GM19328 (cell line): ENCODE results near the gene DEDD2.

Source experiments
- ATAC-seq: cut with Tn5 transposase; IDR thresholded peaks from one replicate; pipeline ENCODE4 v1.9.1; 2021; ENCODE audit warnings: mild to moderate bottlenecking, moderate library complexity; ENCODE audit not compliant: unreplicated experiment

The DEDD2 gene

DNA sequence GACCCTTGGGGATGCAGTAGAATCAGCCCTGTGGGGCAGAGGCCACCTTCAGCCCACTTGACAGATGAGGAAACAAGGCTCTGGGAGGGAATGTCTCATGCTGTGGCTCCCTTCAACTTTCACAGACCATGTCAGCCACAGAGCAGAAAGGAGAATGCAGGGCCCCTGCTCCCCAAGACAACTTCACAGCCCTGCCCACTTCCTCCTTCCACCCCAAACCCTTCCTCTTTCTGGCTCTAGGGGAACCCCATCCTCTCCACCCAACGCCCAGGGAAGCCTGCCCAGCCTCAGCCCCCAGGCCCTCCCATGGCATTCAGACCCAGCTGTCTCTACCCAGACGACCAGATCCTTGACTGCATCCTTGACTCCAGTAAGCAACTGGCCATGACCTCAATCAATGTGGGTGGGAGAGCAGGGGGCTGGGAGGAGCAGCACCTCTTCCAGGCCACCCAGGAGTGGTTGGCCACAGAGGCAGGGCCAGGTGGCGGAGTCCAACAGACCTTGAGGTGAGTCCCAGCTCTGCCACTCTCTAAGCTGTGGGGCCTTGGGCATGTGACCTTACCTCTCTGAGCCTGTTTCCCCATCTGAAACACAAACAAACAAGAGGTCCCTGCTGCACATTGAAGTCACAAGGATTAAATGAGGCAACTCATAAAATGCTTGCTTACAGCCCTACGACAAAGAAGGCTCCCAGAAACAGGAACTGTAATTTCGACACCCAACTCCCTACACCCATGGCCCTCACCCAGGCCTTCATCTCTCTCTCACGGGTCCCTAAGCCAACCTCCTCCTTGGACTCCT is 15.8 kb downstream of the DEDD2 start:
- no peak for ATAC-seq

DNA sequence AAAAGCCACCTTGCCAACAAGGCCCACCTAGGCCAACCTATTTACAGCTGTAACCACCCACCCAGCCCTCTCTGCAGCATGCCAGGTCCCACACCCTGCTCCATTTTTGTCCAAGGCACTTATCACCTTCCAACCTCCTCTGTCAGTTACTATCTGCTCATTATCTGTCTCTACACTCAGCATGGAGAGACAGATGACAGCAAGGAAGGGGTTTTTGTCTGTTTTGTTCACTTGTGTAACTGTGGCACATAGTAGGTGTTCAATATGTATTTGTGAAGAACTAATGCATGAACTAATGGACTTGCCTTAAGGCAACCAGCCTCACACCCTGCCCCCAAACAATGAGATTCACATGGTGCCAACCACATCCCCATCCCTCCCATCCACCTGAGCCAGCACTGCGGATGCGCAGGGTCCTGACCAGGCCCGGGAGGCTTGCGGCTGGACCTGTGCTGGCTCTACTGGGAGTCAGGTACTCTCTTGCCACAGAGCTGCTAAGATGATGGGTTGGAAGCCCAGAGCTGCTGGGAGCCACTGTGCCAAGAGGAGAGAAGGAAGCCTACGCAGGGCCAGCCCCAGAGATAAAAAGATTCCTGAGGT is 17.3 kb downstream of the DEDD2 start:
- no peak for ATAC-seq

DNA sequence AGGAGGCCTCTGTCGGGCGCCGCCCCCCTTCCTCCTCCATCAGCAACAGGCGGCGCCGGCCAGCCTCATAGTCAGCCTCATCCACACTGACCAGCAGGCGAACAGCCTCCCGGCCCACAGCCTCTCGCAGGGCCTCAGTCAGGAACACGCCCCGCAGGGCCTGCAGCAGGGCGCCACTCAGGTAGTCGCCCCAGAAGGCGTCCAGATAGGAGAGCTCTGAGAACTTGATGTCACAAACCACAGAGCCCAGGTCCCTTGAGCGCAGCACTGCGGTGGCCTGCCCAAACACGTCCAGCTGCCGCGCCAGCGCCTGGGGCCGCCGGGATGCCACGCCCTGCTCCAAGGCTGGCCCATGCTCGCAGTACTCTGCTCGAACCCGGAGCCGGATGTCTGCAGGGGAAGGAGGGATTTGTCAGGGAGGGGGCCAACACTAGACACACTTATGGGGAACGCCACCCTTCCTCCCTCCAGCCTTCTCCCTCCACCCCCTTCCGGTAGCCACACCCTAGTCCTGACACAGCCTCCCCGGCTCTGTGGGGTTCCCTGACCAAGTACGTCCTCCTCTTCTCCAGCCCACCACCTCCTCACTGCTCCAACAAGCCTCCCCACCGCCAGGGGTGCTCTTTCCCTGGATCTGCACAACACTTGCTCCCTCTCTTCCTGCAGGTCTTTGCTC is 17.9 kb downstream of the DEDD2 start:
- ATAC-seq = peak; percentile 39

DNA sequence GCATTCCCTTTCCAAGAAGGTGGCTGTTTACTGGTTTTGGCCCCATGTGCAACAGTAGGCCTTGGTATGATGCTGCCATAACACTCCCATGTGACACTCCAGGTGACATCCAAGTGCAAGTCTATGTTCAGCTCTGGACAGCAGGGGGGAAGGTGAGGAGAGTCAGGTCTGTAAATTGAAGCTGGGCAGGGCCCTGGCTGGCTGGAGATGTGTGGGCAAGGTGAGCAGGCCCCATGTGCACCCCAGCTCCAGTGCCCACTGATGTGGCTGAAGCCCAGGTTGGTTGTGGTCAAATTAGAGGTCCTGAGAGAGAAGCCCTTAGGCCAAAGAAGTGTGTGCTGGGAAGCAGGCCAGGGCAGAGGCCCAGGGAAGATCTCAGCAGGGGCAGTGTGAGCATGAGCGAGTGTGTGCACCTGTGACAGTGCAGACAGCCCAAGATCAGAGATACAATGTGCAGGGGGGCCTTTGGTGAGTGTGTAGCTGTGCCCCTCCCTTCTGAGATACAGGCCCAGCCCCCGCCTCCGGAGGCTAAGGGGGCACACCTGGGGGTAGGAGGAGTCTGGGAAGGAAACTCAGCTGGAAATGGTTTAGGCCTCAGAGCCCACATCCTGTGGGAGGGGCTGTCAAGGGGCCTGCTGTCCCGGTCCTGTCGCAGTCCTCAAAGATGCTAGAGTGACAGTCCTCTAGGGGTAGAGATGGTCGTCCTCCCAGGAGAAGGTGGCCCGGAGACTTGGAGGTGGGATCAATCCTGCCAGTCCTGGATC is 18.6 kb downstream of the DEDD2 start:
- ATAC-seq = peak; percentile 44

DNA sequence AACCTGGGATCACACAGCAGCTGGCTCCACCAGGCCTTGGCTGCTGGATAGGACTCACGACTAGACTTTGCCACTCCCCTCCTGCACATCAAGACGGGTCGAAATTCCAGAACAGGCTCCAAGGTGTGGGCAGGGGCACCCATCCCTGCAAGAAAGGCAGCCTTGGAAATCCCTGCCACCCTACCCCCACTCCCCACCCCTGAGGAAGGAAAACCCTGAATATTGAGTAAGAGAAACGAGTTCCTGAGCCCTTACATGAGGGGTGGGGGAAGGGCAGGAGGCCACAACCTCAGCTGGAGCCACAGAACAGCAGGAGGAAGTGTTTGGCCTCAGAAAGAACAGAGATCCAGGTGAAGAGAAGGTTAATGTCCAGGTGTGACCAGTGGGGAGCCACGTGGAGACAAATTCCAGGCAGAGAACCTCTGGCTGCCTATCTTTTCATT is 20.1 kb downstream of the DEDD2 start:
- no peak for ATAC-seq

DNA sequence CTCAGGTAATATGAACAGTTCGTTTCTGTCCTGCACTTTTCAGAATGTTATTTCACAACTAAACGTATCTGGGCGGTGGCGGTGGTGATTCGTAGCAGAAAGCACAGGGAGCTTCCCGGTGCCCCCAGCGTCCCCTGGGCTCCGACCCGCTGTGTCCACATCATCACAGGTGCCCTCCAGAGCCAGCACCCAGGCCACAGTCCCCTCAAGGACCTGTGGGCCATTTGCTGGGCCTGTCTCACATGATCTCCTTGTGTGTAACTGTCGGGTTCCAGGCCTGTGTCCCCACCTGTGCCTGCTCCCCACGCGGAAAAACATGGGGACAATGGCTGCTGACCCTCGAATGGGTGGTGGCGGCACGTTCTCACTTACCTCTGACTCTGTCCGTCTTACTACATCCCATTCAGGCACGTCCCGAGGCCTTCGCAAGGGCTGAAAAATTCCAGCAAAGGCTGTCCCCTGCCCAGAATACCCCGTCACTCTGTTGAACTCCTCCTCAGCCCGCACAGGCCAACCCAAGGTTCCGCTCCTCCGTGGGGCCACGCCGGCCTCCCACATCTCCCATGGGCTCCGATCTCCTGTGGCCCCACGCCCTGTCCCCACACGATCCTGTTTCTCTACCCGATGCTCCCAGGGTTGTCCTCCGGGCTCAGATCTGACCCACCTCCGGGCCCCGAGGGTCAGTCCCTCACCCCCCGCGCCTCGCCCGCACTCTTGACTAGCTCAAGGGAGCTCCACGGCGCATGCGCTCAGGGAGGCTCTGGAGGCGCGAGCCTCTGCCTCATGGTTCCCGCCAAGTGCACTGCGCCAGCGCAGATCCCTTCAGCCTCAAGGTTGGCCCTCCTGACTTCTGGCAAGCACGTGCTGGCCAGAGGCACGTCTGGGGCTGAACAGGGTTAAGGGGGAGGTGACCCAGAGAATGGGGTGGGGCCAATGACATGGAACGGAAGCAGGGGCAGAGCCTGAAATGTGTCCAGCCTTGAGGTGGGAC is 21.2 kb downstream of the DEDD2 start:
- ATAC-seq = no peak

DNA sequence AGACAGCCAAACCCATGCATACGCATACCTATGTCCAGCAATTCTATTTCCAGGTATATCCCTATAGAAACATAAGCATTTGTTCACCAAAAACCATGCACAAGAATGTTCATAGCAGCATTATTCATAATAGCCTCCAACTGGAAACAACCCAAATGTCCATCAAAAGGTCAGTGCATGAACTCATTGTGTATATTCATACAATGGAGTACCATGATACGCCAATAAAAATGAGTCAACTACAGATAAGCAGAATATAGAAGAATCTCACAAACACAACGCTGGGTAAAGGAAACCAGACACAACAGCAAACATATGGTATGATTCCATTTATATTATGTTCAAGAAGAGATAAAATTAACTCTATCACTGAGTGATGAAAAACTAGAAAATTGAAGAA is 23.8 kb downstream of the DEDD2 start:
- no peak for ATAC-seq

DNA sequence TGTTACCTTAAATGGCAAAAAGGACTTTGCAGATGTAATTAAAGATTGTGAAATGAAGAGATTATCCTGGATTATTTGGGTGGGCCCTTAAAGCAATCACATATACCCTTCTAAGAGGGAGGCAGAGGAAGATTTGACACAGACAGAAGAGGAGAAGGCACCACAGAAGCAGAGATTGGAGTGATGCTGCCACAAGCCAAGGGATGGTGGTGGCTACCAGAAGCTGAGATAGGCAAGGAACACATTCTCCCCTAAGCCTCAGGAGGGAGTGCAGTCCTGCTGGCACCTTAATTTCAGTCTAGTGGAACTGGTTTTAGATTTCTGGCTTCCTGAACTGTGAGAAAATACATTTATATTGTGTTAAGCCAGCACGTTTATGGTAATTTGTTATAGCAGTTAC is 24.2 kb downstream of the DEDD2 start:
- no peak for ATAC-seq

DNA sequence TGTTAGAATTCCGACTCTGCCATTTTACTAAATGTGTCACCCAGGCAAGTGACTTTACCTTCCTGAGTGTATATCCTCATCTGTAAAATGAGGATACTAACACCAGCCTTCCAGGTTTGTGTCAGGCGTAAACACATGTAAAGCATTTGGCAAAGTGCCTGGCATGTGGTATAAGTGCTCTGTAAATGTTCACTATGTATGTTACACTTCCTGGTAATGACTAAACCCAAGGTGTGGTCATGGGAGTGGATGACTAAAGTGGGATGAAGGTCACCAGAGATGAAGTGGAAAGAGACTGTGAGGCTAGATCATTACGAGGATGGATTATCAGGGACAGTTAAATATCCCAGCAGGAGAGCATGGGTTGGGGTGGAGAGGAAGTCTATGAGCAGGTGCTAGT is 25.6 kb downstream of the DEDD2 start:
- no peak for ATAC-seq

DNA sequence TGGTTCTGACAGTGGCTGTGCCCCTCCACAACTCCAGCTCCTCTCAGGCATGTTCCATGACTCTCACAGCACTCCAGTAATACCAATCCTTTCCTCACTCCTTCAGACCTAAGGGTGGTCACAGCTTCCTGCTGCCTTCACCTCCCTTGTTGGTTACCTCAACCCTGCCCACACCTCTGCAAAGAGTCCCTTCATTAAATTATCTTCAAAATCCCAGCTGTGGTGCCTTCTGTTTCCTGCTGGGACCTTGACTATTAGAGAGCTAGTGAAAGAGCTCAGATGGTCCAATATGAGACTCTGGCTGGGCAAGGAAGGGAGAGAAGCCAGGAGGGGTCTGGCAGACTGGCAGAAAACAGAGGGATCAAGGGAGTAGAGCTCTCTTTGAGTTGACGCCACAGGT is 26.1 kb downstream of the DEDD2 start:
- no peak for ATAC-seq

DNA sequence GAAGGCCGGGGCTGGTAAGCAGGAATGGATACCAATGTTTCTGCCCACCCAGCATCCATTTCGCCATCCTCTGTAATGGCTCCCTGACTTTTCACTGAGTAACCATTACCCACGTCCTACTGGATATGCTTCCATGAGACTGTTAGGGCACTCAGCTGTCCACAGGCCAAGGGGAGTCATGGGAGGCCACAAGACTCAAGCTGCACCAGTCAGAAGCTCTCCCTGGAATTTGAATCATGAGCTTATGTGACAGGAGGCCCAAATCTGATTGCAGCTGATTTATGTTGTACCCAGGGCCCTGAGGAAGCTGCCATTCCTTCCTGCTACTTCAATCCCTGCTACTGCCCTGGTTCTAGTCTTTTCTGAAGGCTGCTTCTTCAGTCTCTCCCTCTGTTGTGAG is 28.3 kb downstream of the DEDD2 start:
- no peak for ATAC-seq

DNA sequence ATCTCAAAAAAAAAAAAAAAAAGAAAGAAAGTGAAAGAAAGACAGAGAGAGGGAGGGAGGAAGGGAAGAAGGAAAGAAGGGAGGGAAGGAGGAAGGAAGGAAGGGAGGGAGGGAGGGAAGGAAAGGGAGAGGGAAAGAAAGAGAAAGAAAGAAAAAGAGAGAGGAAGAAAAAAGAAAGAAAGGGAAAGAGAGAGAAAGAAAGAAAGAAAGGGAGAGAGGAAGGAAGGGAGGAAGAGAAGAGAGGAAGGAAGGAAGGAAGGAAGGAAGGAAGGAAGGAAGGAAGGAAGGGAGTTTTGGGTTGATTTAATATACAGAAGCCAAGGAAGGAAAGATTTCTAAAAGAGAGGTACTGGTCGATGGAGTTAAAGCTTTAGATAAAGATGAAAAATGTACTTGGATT is 28.8 kb downstream of the DEDD2 start:
- no peak for ATAC-seq

DNA sequence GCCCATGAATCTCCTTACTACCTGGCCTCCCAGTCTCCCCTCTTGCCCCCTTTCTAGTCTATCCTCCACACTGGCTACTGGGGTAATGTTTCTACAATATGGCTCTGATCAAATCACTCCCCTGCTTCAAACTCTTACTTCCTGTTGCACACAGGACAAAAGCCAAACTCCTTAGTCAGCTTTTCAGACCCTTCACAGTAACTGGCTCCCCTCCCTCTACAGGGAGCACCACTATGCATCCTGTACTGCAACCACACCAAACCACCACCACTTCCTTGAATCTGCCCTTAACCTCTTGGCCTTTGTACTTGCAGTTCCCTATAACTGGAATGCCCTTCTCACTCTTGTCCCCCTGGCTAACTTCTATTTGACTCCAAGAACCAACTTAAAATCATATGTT is 32.2 kb downstream of the DEDD2 start:
- no peak for ATAC-seq

DNA sequence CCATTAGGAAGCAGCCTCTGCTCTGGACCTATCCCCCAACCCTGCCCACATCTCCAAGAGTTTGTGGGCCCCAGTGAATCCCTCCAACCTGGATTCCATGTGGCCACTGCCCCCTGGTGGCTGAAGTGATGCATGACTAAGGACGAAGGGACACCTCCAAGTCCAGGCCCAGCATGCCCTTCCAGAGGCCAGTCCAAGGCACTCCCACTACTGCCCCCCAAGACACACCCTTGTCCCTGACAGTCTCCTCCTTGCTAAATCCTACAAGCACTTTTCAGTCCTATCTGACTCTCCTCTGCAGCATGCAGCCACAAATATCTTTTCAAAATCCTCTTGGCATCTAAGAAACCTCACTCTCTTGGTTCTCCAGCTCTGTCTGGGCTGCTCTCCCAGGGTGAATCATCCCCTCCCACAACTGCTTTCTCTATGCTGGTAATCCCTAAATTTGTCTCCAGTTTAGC is 33.0 kb downstream of the DEDD2 start:
- ATAC-seq = no peak

DNA sequence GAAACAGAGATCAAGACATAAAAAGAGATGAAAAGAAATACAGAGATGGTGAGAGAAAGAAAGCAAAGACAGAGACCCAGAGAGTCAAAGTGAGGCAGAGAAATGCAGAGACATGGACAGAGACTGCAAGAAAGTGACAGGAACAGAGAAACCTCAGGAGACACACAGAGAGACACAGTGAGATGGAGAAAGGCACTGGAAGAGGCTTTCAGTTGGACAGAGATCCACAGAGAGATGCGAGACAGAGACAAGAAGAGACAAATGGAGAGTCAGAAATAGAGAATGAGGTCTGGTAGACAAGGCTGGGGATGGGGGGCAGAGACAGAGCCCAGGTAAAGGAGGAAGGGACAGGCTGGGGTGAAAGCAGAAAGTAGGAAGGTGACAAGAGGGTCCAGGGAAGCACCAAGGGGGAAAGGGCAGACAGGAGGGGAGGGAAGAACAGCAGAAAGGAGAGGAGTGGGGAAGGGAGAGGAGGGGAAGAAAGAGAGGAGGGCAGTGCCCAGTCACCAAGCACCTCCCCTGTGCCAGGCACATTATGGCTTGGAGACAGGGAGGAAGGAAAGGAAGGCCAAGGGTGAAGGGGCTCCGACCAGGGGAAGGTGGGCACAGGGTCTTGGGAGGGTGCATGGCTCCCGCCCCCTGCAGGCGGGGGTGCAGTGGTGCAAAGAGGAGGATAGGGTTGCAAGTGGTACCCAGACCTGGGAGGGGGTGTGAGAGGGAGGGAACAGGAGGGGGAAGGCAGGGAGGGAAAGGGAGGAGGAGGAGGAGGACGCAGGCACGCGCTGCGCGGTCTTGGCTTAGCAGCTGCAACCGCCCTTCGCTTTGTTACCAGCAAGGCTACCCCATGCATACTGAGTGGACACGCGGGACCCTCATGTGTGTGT is 38.4 kb downstream of the DEDD2 start:
- no peak for ATAC-seq

DNA sequence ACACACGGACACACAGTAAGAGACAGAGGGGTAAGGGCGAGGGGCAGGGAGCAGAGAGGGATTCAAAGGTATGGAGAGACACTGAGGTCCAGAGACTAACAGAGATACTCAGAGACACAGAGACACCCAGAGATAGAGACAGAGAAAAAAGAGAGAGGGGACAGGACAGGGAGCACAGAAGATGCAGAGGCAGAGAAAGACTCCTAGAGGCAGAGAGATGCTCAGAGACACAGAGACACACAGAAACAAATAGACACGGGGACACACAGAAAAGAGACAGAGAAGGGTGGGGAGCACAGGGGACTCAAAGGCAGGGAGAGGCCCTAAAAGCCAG is 39.8 kb downstream of the DEDD2 start:
- no peak for ATAC-seq

DNA sequence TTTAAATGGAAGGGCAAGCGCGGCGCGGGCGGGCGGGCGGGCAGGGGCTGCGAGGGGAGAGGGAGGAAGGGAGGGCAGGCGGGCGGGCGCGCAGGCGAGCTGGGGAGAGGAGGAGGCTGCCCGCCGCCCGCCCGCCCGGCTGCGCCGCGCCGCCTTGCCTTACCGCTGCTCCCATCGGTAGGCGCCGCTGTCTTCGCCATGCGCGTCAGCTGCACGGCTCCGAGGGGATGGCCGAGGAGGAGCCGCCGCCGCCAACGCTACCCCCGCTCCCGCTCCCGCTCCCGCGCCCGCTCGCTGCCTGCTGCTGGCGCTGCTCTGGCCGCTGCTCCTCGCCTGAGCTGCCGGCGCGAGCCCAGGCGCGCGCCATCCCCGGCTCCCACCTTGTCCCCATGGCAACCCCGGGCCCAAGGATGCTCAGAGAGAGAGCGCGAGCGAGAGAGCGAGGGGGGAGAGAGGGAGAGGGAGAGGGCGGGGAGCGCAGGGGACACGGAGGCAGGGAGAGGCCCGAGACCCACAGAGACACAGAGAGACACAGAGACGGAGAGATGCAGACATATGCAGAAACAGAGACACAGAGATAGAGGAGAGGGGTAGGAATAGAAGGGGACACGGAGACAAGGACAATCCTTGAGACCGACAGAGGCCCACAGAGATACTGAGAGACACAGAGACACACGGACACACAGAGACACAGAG is 40.3 kb downstream of the DEDD2 start:
- ATAC-seq = no peak

DNA sequence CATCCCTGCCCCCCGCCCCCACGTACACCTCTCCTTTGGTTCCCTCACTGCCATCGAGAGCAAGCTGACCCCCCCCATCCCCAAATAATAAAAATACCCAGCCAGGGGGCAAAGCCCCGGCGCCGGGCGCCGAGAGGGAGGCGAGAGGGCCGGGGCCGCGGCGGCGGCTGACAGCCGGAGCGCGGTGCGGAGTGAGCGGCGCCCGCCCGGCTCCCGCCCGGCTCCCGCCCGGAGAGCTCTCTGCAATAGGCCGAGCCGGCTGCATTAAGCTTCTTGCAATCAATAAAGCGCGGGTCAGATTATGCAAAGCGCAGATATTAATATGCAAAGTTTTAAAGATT is 40.9 kb downstream of the DEDD2 start:
- ATAC-seq = no peak
